Keratinocyte (primary cell): Measurements from ENCODE around the gene OR4K1.

Source experiments
- CTCF ChIP-seq, 3 experiments: IDR thresholded peaks in 1 of 3; conservative IDR thresholded peaks in 1 of 3; optimal IDR thresholded peaks in 1 of 3; 2 replicates in 2 of 3; 3 replicates in 1 of 3; pipeline versions ENCODE3 to v1.5.1; 2011; ENCODE audit warnings: low read length in 3 of 3, mild to moderate bottlenecking in 3 of 3, moderate library complexity in 2 of 3, control low read depth in 1 of 3, inconsistent platforms in 1 of 3; ENCODE audit not compliant: insufficient read depth in 2 of 3; ENCODE audit errors: extremely low read depth in 1 of 3
- EZH2 ChIP-seq: IDR thresholded peaks from one replicate; pipeline ENCODE4 v1.6.1; 2012; ENCODE audit warnings: inconsistent platforms, mild to moderate bottlenecking, low read length, moderate library complexity

DNA sequence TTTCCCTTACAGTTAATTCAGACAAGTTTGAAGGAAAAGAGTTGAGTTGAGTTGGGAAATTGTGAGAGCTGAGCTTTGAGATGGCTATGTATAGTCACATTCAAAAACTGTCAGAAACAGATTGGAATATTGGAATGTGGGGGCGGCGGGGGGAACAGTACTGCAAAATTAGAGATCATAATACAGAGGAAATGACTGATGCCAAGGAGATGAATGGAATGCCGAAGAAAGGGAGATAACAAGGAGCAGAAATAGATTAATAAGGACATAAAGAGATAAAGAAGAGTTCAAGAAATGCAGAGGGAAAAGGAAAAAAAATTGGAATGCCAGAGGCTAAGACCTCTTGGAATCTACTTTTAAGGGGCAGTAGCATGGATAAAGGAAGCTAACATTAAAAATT lies 13.5 kb upstream of the OR4K1 start:
- no peak for TF ChIP-seq EZH2
- no peak for TF ChIP-seq CTCF (optimal IDR thresholded peaks at IDR 0.05 in 1 of 3, IDR thresholded peaks at IDR 0.05 in 1 of 3, conservative IDR thresholded peaks at IDR 0.05 in 1 of 3; ENCODE audit: extremely low read depth in 1 of 3, insufficient read depth in 2 of 3, low read length in 3 of 3)
